H1 (cell line): Measurements from ENCODE around the gene ACKR2. TPM values are rescaled to one million over a fixed set of nuclear protein-coding genes. Genes with fewer than 3 reads are reported as not detected.

ENCODE experiments used
- CTCF ChIA-PET: fragments of 300-600 bp; sonication (Branson Sonifier 250); formaldehyde crosslinking; loops from one replicate; lab custom pipeline; 2021; ENCODE audit not compliant: partially characterized antibody; lab: Charles Lee
- POLR2A ChIA-PET: fragments of 300-600 bp; sonication (Branson Sonifier 250); formaldehyde crosslinking; loops from one replicate; lab custom pipeline; 2021; ENCODE audit warnings: inconsistent platforms; ENCODE audit not compliant: partially characterized antibody; lab: Charles Lee
- DNase-seq, 2 experiments: peaks; one replicate each; pipeline versions ENCODE4 v3.0.0 to v3.0.0-alpha.2; 2010 to 2022; ENCODE audit warnings: low spot score in 2 of 2, low read depth in 1 of 2, mixed read lengths in 1 of 2
- FAIRE-seq: peaks from 2 replicates; lab custom pipeline; 2011; peaks lifted over from hg19 to GRCh38; lab: Jason Lieb, UNC
- H2AFZ ChIP-seq: 2 replicates; pipeline ENCODE4 v1.8.1; 2012; ENCODE audit warnings: low read length, inconsistent platforms
- H2AK5ac ChIP-seq: 2 replicates; pipeline ENCODE4 v1.6.1; 2013; ENCODE audit warnings: low read depth, low read length
- H2BK120ac ChIP-seq: replicated peaks from 2 replicates; pipeline ENCODE3; 2013; ENCODE audit warnings: low read depth, low read length, inconsistent platforms
- H2BK12ac ChIP-seq: 2 replicates; pipeline ENCODE4 v1.6.1; 2013; ENCODE audit warnings: low read depth, low read length
- H2BK15ac ChIP-seq: 2 replicates; pipeline ENCODE4 v1.6.1; 2013; ENCODE audit warnings: low read length
- H2BK20ac ChIP-seq: 2 replicates; pipeline ENCODE4 v1.6.1; 2013; ENCODE audit warnings: low read length
- H2BK5ac ChIP-seq: 2 replicates; pipeline ENCODE4 v1.6.1; 2013; ENCODE audit warnings: low read depth, low read length
- H3K14ac ChIP-seq: 2 replicates; pipeline ENCODE4 v1.6.1; 2013; ENCODE audit warnings: inconsistent platforms; ENCODE audit not compliant: insufficient read length
- H3K18ac ChIP-seq: 2 replicates; pipeline ENCODE4 v1.6.1; 2013; ENCODE audit warnings: low read length; ENCODE audit errors: extremely low read depth
- H3K23ac ChIP-seq: 2 replicates; pipeline ENCODE4 v1.6.1; 2013; ENCODE audit warnings: inconsistent platforms; ENCODE audit not compliant: insufficient read length
- H3K23me2 ChIP-seq: 2 replicates; pipeline ENCODE4 v1.6.1; 2013; ENCODE audit warnings: low read depth, low read length
- H3K27ac ChIP-seq: 2 replicates; pipeline ENCODE4 v1.6.1; 2011; ENCODE audit warnings: low read depth, low read length, inconsistent platforms
- H3K27me3 ChIP-seq, 4 experiments: replicated peaks in 1 of 4; 1 replicate in 1 of 4; 2 replicates in 3 of 4; pipeline versions ENCODE4 v1.6.1 to v1.8.1; 2011 to 2013; ENCODE audit warnings: low read length in 3 of 4, mild to moderate bottlenecking in 3 of 4, inconsistent platforms in 2 of 4, mixed read lengths in 2 of 4, moderate library complexity in 1 of 4; ENCODE audit not compliant: control insufficient read depth in 3 of 4, insufficient read depth in 3 of 4; ENCODE audit errors: extremely low read depth in 1 of 4
- H3K36me3 ChIP-seq, 4 experiments: 2 replicates each; pipeline versions ENCODE4 v1.6.1 to v1.8.1; 2011 to 2013; ENCODE audit warnings: mild to moderate bottlenecking in 4 of 4, low read length in 3 of 4, moderate library complexity in 2 of 4, control low read depth in 1 of 4, inconsistent platforms in 1 of 4; ENCODE audit not compliant: insufficient read depth in 4 of 4, control insufficient read depth in 2 of 4
- H3K4ac ChIP-seq: replicated peaks from 2 replicates; pipeline ENCODE3; 2013; ENCODE audit warnings: low read length, low read depth, mixed read lengths, inconsistent platforms; ENCODE audit not compliant: insufficient read length
- H3K4me1 ChIP-seq, 4 experiments: replicated peaks in 1 of 4; 1 replicate in 1 of 4; 2 replicates in 3 of 4; pipeline versions ENCODE4 v1.6.1 to v1.8.1; 2011 to 2013; ENCODE audit warnings: low read length in 3 of 4, inconsistent platforms in 2 of 4, mixed read lengths in 1 of 4; ENCODE audit not compliant: insufficient read depth in 4 of 4, control insufficient read depth in 3 of 4
- H3K4me2 ChIP-seq, 2 experiments: 2 replicates each; pipeline versions ENCODE4 v1.6.1 to v1.8.1; 2011 to 2013; ENCODE audit warnings: low read depth in 2 of 2, low read length in 2 of 2, control low read depth in 1 of 2, inconsistent platforms in 1 of 2, mild to moderate bottlenecking in 1 of 2; ENCODE audit not compliant: insufficient read depth in 1 of 2
- H3K4me3 ChIP-seq, 4 experiments: fragments of 200-600, 300-600 bp in 1 of 4; sonication (generic), shearing (Covaris generic), sonication (Bioruptor Twin) in 1 of 4; 2 replicates each; pipeline versions ENCODE4 v1.5.1 to v1.8.1; 2011 to 2016; ENCODE audit warnings: low read length in 4 of 4, low read depth in 3 of 4, control low read depth in 2 of 4, inconsistent platforms in 2 of 4, mild to moderate bottlenecking in 2 of 4, mixed read lengths in 1 of 4, moderate library complexity in 1 of 4; ENCODE audit not compliant: insufficient read depth in 2 of 4; ENCODE audit errors: extremely low read depth in 1 of 4
- H3K56ac ChIP-seq: replicated peaks from 2 replicates; pipeline ENCODE3; 2013; ENCODE audit warnings: low read depth, mild to moderate bottlenecking, mixed read lengths, low read length, inconsistent platforms; ENCODE audit not compliant: insufficient read length
- H3K79me1 ChIP-seq: 2 replicates; pipeline ENCODE4 v1.6.1; 2013; ENCODE audit warnings: low read depth, low read length, control low read depth
- H3K79me2 ChIP-seq, 2 experiments: 2 replicates each; pipeline versions ENCODE4 v1.6.1 to v1.8.1; 2012 to 2013; ENCODE audit warnings: low read length in 2 of 2, mild to moderate bottlenecking in 2 of 2, inconsistent platforms in 1 of 2; ENCODE audit not compliant: insufficient read depth in 2 of 2, control insufficient read depth in 1 of 2
- H3K9ac ChIP-seq, 4 experiments: replicated peaks in 1 of 4; 1 replicate in 1 of 4; 2 replicates in 3 of 4; pipeline versions ENCODE4 v1.6.1 to v1.8.1; 2011 to 2013; ENCODE audit warnings: low read depth in 3 of 4, low read length in 3 of 4, control low read depth in 2 of 4, mild to moderate bottlenecking in 2 of 4, moderate library complexity in 2 of 4, inconsistent platforms in 1 of 4; ENCODE audit errors: extremely low read depth in 1 of 4
- H3K9me3 ChIP-seq, 2 experiments: 2 replicates each; pipeline versions ENCODE4 v1.6.1 to v1.8.1; 2012 to 2013; ENCODE audit warnings: mild to moderate bottlenecking in 2 of 2, moderate library complexity in 2 of 2, control low read depth in 1 of 2, inconsistent platforms in 1 of 2, low read depth in 1 of 2, low read length in 1 of 2, mixed read lengths in 1 of 2; ENCODE audit not compliant: insufficient read depth in 2 of 2
- H4K20me1 ChIP-seq, 2 experiments: replicated peaks in 1 of 2; 2 replicates each; pipeline versions ENCODE3 to v1.8.1; 2011 to 2013; ENCODE audit warnings: inconsistent platforms in 2 of 2, low read length in 2 of 2, mild to moderate bottlenecking in 1 of 2; ENCODE audit not compliant: insufficient read depth in 2 of 2, control insufficient read depth in 1 of 2
- H4K5ac ChIP-seq: 2 replicates; pipeline ENCODE4 v1.6.1; 2013; ENCODE audit warnings: low read length, low read depth, mixed read lengths, inconsistent platforms; ENCODE audit not compliant: insufficient read length
- H4K8ac ChIP-seq: 2 replicates; pipeline ENCODE4 v1.8.0; 2013; ENCODE audit warnings: mild to moderate bottlenecking, moderate library complexity, low read length, inconsistent platforms; ENCODE audit not compliant: insufficient read depth; ENCODE audit errors: extremely low read depth
- H4K91ac ChIP-seq: replicated peaks from 2 replicates; pipeline ENCODE3; 2013; ENCODE audit warnings: low read length, mixed read lengths, inconsistent platforms; ENCODE audit not compliant: insufficient read length
- CHD2 ChIP-seq: IDR thresholded peaks from 2 replicates; pipeline ENCODE4 v1.6.1; 2012; ENCODE audit warnings: low read length, improper control_type of control experiment
- EGR1 ChIP-seq: IDR thresholded peaks from 2 replicates; pipeline ENCODE4 v1.6.1; 2011; ENCODE audit warnings: low read depth, low read length, borderline replicate concordance
- KDM1A ChIP-seq: fragments of 200-600, 300-600 bp; sonication (generic); IDR thresholded peaks from 2 replicates; pipeline ENCODE4 v1.7.1; 2016; ENCODE audit warnings: mild to moderate bottlenecking, low read length, borderline replicate concordance
- POU5F1 ChIP-seq: IDR thresholded peaks from 2 replicates; pipeline ENCODE4 v1.6.1; 2011; ENCODE audit warnings: low read depth, mild to moderate bottlenecking, low read length, moderate library complexity
- SIRT6 ChIP-seq: IDR thresholded peaks from one replicate; pipeline ENCODE4 v1.7.1; 2012; ENCODE audit warnings: low read length, inconsistent platforms
- SP2 ChIP-seq: IDR thresholded peaks from 2 replicates; pipeline ENCODE4 v1.6.1; 2012; ENCODE audit warnings: mild to moderate bottlenecking, low read length, inconsistent platforms
- YY1 ChIP-seq: IDR thresholded peaks from 2 replicates; pipeline ENCODE4 v1.6.1; 2011; ENCODE audit warnings: low read depth, mild to moderate bottlenecking, low read length
- ZNF274 ChIP-seq: IDR thresholded peaks from 2 replicates; pipeline ENCODE4 v1.7.0; 2012; ENCODE audit warnings: low read length, borderline replicate concordance; ENCODE audit errors: extremely low read depth
- WGBS, 2 experiments: shearing (Covaris generic) in 1 of 2; methylation state at CpG; one replicate each; pipeline versions ENCODE4 v1.1.6 to v1.1.7; 2013 to 2015; ENCODE audit warnings: low lambda C conversion rate in 2 of 2, mixed read lengths in 2 of 2, inconsistent platforms in 1 of 2, low coverage in 1 of 2, missing lambda C conversion rate in 1 of 2; ENCODE audit not compliant: insufficient replicate concordance in 2 of 2, insufficient coverage in 1 of 2, insufficient read length in 1 of 2; ENCODE audit errors: extremely low coverage in 1 of 2, missing lambda C conversion rate in 1 of 2; 5-methylcytosine and 5-hydroxymethylcytosine counted together
- polyA plus RNA-seq, 7 experiments: library from polyadenylated mRNA; depleted of rRNA in 3 of 7; stranded (reverse) in 5 of 7; unstranded in 2 of 7; fragments of >200 nt in 5 of 7; fragments of 200-250 nt in 2 of 7; gene quantifications; 1 replicate in 5 of 7; 2 replicates in 1 of 7; 4 replicates in 1 of 7; pipeline versions ENCODE4 v1.2.1 to v1.2.3, GENCODE V29; 2011 to 2013; ENCODE audit warnings: missing spikeins in 2 of 7, mixed read lengths in 2 of 7
- total RNA-seq: library from RNA; stranded (reverse); fragmentation: NEBNext Ultra II Directional; extraction: Animal tissue kit (Norgen Biotek cat#: 25700); gene quantifications from 2 replicates; pipeline ENCODE4 v1.2.1, GENCODE V29; 2021

The ACKR2 gene
- total and polyA plus RNA-seq, 2 of the 8 experiments (the other 6 are each of a cell fraction or from before 2014, with no cell fraction given), result 0.09 to 0.12 TPM

GRCh38 chr3:42856544-42856943 lies 47.3 kb downstream of the ACKR2 start:
- no peaks in the 10 kb centered on the region for H3K36me3 ChIP-seq
- H3K9me3 ChIP-seq, result no peaks in the 10 kb centered on the region; a peak in 1 of 4 replicates
- no peak overlapping the region for H4K5ac ChIP-seq
- POLR2A ChIA-PET, result no interaction called here
- no peaks in the 10 kb centered on the region for H3K23me2 ChIP-seq
- H2BK20ac ChIP-seq, result no peak overlapping the region
- H3K14ac ChIP-seq, result no peak overlapping the region
- no peak overlapping the region for H3K4ac ChIP-seq
- H2AK5ac ChIP-seq, result no peak overlapping the region
- H3K23ac ChIP-seq, result no peak overlapping the region
- 92% methylated on average over 3 of the region's 3 CpGs; no CpG with 5 or more reads in 1 of the 2 experiments for WGBS, 2 experiments
- no peaks in the 10 kb centered on the region for H3K27me3 ChIP-seq
- no peaks in the 10 kb centered on the region for H4K20me1 ChIP-seq
- no peak overlapping the region for H2BK120ac ChIP-seq
- FAIRE-seq (no peak), DNase-seq (no peak)
- H3K4me2 ChIP-seq, result no peak overlapping the region
- no peak overlapping the region for H3K4me3 ChIP-seq
- TF ChIP-seq SIRT6 (no peak), SP2 (no peak), CHD2 (no peak), ZNF274 (no peak), EGR1 (no peak), POU5F1 (no peak), KDM1A (no peak), YY1 (no peak)
- CTCF ChIA-PET, result interaction anchor here (1.0 to 1.1 kb wide), 2 partner anchors 24 to 77 kb away, joined by 3 read pairs; no protein-coding TSS in a partner anchor
- H3K79me2 ChIP-seq, result no peaks in the 10 kb centered on the region
- H2BK15ac ChIP-seq, result no peak overlapping the region
- H2BK5ac ChIP-seq, result no peak overlapping the region
- no peak overlapping the region for H2AFZ ChIP-seq
- no peak overlapping the region for H4K91ac ChIP-seq
- no peaks in the 10 kb centered on the region for H3K4me1 ChIP-seq
- no peak overlapping the region for H3K18ac ChIP-seq
- no peak overlapping the region for H4K8ac ChIP-seq
- H3K9ac ChIP-seq, result no peak overlapping the region
- no peak overlapping the region for H3K56ac ChIP-seq
- no peaks in the 10 kb centered on the region for H3K79me1 ChIP-seq
- no peak overlapping the region for H3K27ac ChIP-seq
- no peak overlapping the region for H2BK12ac ChIP-seq
